HFFc6 (cell line): Measurements from ENCODE around the gene FOSB. TPM values are rescaled to one million over a fixed set of nuclear protein-coding genes. Genes with fewer than 3 reads are reported as not detected.

ENCODE experiments used
- DNase-seq: peaks from one replicate; pipeline ENCODE4 v3.0.0-alpha.2; 2018
- H3K27ac Mint-ChIP-seq: 2 replicates; pipeline ENCODE4 v1.8.0; 2020; ENCODE audit warnings: mild to moderate bottlenecking, mixed read lengths
- H3K27me3 Mint-ChIP-seq: 2 replicates; pipeline ENCODE4 v1.8.0; 2021; ENCODE audit warnings: mild to moderate bottlenecking, moderate library complexity, mixed read lengths; ENCODE audit not compliant: insufficient read depth
- H3K36me3 Mint-ChIP-seq: 2 replicates; pipeline ENCODE4 v1.8.0; 2021; ENCODE audit warnings: low read depth, mixed read lengths
- H3K4me1 Mint-ChIP-seq: 2 replicates; pipeline ENCODE4 v1.8.0; 2020; ENCODE audit warnings: low read depth, mixed read lengths
- H3K4me3 Mint-ChIP-seq: 2 replicates; pipeline ENCODE4 v1.8.0; 2020; ENCODE audit warnings: mild to moderate bottlenecking, moderate library complexity, mixed read lengths
- H3K9me3 Mint-ChIP-seq: 2 replicates; pipeline ENCODE4 v1.8.0; 2020; ENCODE audit warnings: mild to moderate bottlenecking, mixed read lengths
- total RNA-seq, 6 experiments: library from RNA; stranded (reverse); fragmentation: NEBNext Ultra II Directional; extraction: Animal tissue kit (Norgen Biotek cat#: 25700); gene quantifications; 2 replicates in 1 of 6; 3 replicates in 5 of 6; pipeline ENCODE4 v1.2.3, GENCODE V29; 2021
- TF ChIP-seq, protein P1 (sequence below): fragments of 200-600 bp; sonication (generic); IDR thresholded peaks from 2 replicates; pipeline ENCODE4 v1.5.0; 2021; ENCODE audit warnings: antibody characterized with exemption, mild to moderate bottlenecking

Gene FOSB
- total RNA-seq, 6 experiments from 2014 or later = 35.0 to 71.5 (median 62.9) TPM

DNA sequence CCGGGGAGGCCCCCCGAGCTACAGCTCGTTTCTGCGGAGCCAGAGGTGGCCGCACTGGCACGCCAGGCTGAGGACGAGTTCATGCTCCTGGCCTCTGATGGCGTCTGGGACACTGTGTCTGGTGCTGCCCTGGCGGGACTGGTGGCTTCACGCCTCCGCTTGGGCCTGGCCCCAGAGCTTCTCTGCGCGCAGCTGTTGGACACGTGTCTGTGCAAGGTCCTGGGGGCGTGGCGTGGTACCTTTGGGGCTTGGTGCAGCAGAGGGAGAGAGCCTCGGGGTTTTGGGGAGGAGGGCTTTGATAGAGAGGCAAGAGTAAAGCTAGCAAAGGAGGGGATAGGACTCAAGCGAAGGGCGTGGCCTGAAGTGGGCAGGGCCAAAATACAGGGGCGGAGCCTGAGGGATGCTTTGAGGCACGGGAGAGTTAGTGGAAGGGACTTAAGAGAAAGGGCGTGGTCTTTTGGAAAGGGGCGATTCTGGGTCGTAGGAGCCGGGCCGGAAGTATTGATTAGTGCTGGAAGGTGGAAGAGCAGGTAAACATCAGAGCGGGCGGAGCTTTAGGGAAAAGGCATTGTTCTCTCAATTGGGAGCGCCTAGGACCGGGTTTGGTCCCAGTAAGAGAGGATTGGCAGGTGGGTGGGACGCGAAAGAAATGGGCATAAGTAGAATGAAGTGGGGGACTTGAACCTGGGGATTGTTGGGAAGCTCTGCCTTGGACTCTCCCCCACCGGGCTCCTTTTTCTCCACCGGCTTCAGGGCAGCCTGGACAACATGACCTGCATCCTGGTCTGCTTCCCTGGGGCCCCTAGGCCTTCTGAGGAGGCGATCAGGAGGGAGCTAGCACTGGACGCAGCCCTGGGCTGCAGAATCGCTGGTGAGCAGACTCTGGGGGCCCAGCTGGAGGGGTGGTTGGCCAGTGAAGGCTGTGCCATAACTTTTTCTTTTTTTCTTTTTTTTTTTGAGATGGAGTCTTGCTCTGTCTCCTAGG is 31.7 kb downstream of the FOSB start:
- DNase-seq = no peak
- H3K27me3 Mint-ChIP-seq = peaks cover 10% of the 10 kb centered on the region
- H3K4me1 Mint-ChIP-seq = peaks cover 26% of the 10 kb centered on the region
- H3K4me3 Mint-ChIP-seq = no peak overlapping the region; the same call in 1 of the 2 replicates
- H3K36me3 Mint-ChIP-seq = no peaks in the 10 kb centered on the region
- TF ChIP-seq, protein P1, sequence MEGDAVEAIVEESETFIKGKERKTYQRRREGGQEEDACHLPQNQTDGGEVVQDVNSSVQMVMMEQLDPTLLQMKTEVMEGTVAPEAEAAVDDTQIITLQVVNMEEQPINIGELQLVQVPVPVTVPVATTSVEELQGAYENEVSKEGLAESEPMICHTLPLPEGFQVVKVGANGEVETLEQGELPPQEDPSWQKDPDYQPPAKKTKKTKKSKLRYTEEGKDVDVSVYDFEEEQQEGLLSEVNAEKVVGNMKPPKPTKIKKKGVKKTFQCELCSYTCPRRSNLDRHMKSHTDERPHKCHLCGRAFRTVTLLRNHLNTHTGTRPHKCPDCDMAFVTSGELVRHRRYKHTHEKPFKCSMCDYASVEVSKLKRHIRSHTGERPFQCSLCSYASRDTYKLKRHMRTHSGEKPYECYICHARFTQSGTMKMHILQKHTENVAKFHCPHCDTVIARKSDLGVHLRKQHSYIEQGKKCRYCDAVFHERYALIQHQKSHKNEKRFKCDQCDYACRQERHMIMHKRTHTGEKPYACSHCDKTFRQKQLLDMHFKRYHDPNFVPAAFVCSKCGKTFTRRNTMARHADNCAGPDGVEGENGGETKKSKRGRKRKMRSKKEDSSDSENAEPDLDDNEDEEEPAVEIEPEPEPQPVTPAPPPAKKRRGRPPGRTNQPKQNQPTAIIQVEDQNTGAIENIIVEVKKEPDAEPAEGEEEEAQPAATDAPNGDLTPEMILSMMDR = no peak
- no peak overlapping the region for H3K27ac Mint-ChIP-seq
- H3K9me3 Mint-ChIP-seq = no peaks in the 10 kb centered on the region

DNA sequence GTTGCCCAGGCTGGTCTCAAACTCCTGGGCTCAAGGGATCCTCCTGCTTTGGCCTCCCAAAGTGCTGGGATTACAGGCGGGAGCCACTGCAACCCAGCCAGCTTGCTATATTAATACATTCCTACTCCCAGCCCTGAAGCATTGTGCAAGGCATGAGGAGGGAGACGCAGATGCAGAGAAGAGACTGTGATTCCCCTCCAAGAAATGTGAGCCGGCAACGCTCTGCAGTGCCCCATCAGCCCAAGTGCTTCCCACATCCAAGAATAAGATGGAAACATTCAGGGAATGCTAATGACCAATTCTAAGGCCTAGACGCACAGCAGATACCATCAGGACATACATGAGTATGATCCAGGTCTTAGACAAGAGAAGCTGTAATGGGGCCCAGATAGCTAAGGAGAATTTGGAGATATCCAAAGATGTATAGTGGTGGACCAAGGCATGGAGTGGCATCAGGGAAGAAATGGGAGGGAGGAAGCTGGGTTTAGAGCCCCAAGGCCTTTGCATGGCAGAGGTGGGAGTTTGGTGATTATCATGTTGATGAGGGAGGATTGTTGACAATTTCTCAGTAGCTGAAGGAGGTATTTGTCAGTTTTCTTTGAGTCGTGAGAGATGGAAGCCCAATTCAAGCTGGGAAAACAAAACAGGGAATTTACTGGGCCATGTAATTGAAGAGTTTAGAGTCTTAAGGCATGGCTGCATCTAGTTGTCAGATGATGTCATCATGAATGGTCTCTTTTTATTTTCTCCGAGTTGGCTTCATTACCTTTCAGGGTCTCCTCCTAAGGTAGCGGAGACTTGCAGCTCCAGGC is 33.3 kb downstream of the FOSB start:
- TF ChIP-seq, protein P1 = no peak
- Mint-ChIP-seq H3K36me3 (no peaks in the 10 kb centered on the region), H3K4me1 (peaks cover 42% of the 10 kb centered on the region), H3K4me3 (no peak overlapping the region), H3K27me3 (peaks cover 9% of the 10 kb centered on the region), H3K9me3 (no peaks in the 10 kb centered on the region), H3K27ac (no peak overlapping the region)
- DNase-seq = no peak

DNA sequence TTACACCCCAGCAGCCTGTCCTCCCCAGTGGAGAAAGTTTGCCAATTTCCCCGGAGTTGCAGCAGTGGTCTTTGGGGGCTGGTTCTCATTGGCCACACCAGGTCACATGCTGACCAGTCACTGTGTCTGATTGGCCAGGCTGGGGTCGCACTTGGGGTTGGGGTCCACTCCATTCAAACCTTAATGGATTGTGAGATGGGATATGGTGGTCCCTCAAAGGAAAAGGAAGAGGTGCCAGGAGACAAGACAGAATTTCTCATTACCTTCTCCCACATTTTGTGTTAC is 33.9 kb downstream of the FOSB start:
- H3K27me3 Mint-ChIP-seq = peaks cover 9% of the 10 kb centered on the region
- peaks cover 44% of the 10 kb centered on the region for H3K4me1 Mint-ChIP-seq
- H3K27ac Mint-ChIP-seq = no peak overlapping the region
- DNase-seq = no peak
- no peaks in the 10 kb centered on the region for H3K36me3 Mint-ChIP-seq
- TF ChIP-seq, protein P1 = no peak
- no peaks in the 10 kb centered on the region for H3K9me3 Mint-ChIP-seq
- no peak overlapping the region for H3K4me3 Mint-ChIP-seq

DNA sequence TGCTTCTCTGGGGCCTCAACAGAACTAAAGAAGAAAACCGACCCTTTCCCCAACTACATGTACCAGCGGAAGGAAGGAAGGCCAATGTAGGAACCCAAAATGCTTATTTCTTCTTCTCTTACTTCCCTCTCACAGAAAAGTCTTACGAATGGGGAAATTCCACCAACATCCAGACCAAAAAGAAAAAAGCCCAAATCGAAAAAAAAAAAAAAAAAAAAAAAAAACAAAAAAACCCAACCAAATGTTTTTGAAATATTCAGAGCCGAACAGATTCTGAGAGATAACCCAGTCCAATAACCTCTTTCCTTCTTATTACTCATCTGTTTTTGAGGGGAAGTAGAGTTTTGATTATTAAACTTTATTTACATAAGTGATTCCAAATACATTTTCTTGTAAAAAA is 34.3 kb downstream of the FOSB start:
- no peaks in the 10 kb centered on the region for H3K9me3 Mint-ChIP-seq
- H3K27ac Mint-ChIP-seq = no peak overlapping the region
- H3K4me1 Mint-ChIP-seq = peaks cover 41% of the 10 kb centered on the region
- TF ChIP-seq, protein P1 = no peak
- H3K27me3 Mint-ChIP-seq = peaks cover 9% of the 10 kb centered on the region
- no peak for DNase-seq
- no peaks in the 10 kb centered on the region for H3K36me3 Mint-ChIP-seq
- H3K4me3 Mint-ChIP-seq = no peak overlapping the region

DNA sequence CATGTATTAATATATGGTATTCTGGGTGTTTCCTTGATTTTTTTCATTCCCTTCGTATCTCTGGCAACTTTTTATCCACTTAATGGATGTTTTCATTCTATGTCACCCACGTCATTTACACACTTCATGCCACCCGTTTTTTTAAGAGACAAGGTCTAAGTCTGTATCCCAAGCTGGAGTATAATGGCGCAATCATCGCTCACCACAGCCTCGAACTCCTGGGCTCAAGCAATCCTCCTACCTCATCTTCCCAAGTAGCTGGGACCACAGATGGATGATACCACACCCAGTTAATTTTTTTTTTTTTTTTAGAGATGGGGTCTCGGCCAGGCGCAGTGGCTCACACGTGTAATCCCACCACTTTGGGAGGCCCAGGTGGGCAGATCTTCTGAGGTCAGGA is 36.1 kb downstream of the FOSB start:
- peaks cover 30% of the 10 kb centered on the region for H3K4me1 Mint-ChIP-seq

More for the DNA sequence above, 36.1 kb downstream of the FOSB start:
- TF ChIP-seq, protein P1 = no peak
- Mint-ChIP-seq H3K36me3 (peaks cover 1% of the 10 kb centered on the region), H3K27ac (no peak overlapping the region), H3K9me3 (no peaks in the 10 kb centered on the region), H3K4me3 (no peak overlapping the region), H3K27me3 (peaks cover 3% of the 10 kb centered on the region)
- no peak for DNase-seq
